GM19467 (cell line): ENCODE data around the gene ADAMTS3.
A peak's percentile ranks its signal among the peaks of the same experiment; 100 is the strongest.

Experiments used
- ATAC-seq: cut with Tn5 transposase; IDR thresholded peaks from one replicate; pipeline ENCODE4 v1.9.1; 2021; ENCODE audit warnings: mild to moderate bottlenecking, moderate library complexity; ENCODE audit not compliant: unreplicated experiment

The ADAMTS3 gene

DNA sequence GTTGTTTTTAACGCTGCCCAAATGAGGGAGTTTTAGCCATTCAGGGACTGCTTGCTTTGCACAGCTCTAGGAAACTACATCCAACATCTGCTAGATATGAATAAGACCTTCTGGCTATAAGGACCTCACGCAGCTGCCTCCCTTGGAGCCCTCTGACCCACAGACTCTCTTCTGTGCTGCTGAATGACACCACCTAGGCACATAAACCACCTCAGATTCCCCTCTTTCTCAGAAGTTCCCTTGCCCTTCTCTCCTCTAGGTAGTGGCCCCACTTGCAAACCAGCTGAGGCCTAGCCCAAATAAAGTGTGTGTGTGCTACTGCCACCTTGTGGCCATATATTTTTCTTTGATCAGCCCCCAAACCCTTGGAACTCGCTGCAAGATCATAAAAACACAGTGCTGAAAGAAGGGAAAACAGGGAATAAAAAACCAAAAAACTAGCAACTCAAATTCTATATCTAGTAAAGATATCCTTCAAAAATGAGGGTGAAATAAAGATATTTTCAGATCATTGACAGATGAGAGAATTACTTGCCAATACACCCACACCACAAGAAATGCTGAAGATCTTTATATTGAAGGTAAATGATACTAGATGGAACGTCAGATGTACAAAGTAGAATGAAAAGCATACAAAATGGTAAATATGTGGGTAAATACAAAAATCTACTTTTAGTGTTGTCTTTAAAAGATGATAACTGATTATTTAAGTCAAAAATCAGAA lies 265.9 kb downstream of the ADAMTS3 start:
- ATAC-seq = peak; percentile 88

GRCh38 chr4:72301759-72302158 lies 267.3 kb downstream of the ADAMTS3 start:
- ATAC-seq = no peak

DNA sequence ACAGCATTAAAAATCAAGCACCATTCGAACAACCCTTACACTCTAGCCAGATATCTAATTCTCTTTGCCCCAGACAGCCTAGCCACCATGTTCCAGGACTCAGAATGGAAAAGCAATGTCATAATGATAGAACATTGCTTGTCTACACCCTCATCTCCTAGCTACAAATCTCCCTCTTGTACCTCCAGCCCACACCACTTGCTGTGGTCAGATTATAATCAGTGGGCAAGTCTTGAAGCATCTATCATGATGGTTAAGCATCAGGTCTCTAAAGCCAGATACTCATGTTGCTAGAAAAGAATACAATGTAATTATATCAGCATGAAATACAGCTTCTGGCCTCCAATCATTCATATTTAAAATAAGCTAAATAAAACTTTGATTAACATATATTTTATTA lies 268.9 kb downstream of the ADAMTS3 start:
- ATAC-seq = no peak

DNA sequence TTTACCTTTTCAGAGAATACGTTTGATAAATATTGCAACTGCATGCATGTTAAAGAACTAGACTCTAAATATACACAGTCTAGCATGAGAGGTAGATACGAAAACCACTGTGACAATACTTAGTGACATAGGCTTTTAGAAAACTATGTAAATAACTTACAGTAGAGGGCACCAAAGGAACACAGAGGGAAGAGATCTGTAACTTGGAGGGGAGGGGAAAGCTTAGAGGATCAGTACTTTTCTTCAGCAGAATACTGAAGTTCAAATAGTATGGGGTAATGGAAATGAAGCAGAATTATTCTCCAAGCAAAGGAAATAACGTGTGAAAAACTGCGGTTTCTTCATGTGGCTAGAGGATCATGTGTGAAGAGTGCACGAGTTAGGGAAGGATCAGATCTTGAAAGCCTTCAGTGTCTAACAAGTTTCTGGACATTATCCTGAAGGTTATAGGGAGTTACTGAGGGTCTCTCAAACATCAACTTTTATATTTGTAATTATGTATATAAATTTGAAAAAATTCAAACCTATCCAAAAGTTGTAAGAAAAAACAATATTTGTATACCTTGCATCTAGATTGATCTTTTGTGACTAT lies 273.0 kb downstream of the ADAMTS3 start:
- ATAC-seq = peak; percentile 74

- no peak for ATAC-seq
Measured at GRCh38 chr4:72290737-72291136, 278.3 kb downstream of the ADAMTS3 start.

DNA sequence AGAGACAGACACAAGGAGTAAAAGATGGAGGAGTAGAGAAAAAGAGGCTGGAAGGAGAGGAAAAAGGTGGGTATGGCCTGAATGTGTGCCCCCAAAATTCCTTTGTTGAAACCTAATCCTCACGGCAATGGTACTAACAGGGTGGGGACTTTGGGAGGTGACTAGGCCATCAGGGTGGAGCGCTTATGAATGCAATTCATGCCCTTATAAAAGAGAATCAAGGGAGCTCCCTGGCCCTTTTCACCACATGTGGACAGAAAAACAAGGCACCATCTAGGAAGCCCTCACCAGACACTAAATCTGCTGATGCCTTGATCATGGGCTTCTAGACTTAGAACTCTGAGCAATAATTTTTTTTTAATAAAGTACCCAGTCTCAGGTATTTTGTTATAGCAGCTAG lies 282.1 kb downstream of the ADAMTS3 start:
- ATAC-seq = no peak

GRCh38 chr4:72286185-72286584 lies 282.8 kb downstream of the ADAMTS3 start:
- no peak for ATAC-seq

- no peak for ATAC-seq
Measured at GRCh38 chr4:72283357-72283756, 285.7 kb downstream of the ADAMTS3 start.

GRCh38 chr4:72280252-72280651 lies 288.8 kb downstream of the ADAMTS3 start:
- no peak for ATAC-seq

DNA sequence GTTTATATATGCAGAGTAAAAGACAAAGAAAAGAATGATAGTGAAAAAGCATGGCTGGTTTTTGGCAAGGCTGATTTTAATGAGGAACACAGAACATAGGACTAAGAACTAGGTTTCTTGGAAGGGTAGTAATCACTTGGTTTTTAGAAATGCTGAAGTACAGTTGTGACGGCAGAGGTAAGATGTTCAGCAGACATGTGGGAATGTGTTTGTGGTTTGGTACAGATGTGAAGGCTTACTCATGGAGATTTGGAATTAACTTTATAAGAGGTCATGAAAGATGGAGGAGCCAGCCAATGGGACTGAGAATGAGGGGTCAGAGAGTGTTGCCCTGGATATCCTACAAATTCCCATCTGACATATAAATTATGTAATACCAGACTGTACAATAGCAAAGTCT lies 293.6 kb downstream of the ADAMTS3 start:
- ATAC-seq = no peak

- ATAC-seq = no peak
Measured at GRCh38 chr4:72274251-72274650, 294.8 kb downstream of the ADAMTS3 start.

DNA sequence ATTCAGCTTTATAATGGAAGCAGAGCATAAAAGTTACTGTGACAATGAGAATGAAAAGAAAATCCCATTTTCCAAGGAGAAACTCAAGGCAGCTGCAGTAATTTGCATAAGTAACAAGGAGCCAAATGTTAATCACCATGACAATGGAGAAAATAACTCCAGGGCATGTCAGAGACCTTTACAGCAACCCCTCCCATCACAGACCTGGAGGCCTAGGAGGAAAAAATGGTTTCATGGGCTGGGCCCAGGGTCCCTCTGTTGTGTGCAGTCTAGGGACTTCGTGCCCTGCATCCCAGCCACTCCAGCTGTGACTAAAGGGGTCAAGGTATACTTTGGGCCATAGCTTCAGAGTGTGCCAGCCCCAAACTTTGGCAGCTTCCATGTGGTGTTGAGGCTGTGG lies 313.8 kb downstream of the ADAMTS3 start:
- no peak for ATAC-seq

GRCh38 chr4:72243641-72244040 lies 325.4 kb downstream of the ADAMTS3 start:
- ATAC-seq = no peak

GRCh38 chr4:72239487-72240116 lies 329.4 kb downstream of the ADAMTS3 start:
- no peak for ATAC-seq
